ENCODE data around the gene NUDT5. TPM values are rescaled to one million over a fixed set of nuclear protein-coding genes. Genes with fewer than 3 reads are reported as not detected.

The NUDT5 gene
- total RNA-seq, 1 experiment from 2014 or later = 119 TPM

DNA sequence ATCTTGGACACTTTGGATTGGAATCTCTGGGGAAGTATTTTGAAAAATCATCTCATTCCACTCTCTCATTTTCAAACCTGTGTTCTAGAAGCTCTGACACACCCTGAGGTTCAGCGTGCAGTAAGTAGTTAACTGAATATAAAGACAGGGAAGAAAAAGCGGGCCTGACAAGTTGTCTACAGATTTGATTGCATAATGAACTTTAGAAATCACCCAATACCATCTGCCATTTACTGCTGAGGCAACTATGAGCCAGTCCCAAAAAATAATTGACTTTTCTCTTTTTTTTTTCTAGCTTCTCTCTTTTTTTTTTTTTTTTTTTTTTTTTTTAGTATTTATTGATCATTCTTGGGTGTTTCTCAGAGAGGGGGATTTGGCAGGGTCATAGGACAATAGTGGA lies 29.8 kb upstream of the NUDT5 start (continued):
- TF ChIP-seq, protein P1, sequence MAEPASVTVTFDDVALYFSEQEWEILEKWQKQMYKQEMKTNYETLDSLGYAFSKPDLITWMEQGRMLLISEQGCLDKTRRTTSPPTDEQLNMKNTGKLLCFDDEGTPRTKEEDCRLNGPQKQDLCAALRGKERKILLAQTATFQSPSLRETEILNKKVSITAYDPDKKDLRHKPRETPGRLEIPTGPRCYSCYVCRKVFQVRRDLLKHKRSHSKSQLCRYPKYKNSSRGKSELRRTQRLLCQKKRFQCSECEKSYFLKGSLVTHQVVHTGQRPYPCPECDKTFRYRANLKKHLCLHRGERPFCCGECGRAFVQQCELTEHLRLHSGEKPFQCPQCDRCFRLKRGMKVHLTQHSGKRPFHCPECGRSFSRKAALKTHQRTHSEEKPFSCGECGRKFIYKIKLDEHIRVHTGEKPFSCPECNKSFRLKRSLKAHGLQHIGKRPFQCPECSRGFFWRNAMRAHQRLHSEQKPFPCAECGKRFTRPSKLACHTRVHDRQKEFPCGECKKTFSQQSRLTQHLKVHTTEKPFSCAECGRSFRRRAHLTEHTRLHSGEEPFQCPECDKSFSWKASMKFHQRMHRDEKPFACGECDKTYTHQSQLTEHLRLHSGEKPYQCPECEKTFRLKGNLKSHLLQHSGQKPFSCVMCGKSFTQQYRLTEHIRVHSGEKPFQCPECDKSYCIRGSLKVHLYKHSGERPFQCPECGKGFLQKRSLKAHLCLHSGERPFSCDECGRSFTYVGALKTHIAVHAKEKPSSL (CRISPR knock-in tag; conservative IDR thresholded peaks at IDR 0.05) = no peak
- TF ChIP-seq NFE2L1 (CRISPR knock-in tag; IDR thresholded peaks at IDR 0.05) (no peak), CREB1 (CRISPR knock-in tag; IDR thresholded peaks at IDR 0.05) (no peak), ZNF416 (CRISPR knock-in tag; IDR thresholded peaks at IDR 0.05) (no peak), ZNF232 (CRISPR knock-in tag; IDR thresholded peaks at IDR 0.05) (no peak)

GRCh38 chr10:12221323-12222298 lies 25.9 kb upstream of the NUDT5 start:
- no peaks in the 10 kb centered on the region for H3K27me3 Mint-ChIP-seq (ENCODE audit: low read depth)
- peaks cover 70% of the 10 kb centered on the region for H3K36me3 Mint-ChIP-seq
- ATAC-seq = no peak
- ChIA-PET POLR2A (no interaction called here), CTCF (no interaction called here)
- H3K27ac Mint-ChIP-seq = no peak overlapping the region; the same call in 1 of the 2 replicates
- no peaks in the 10 kb centered on the region for H3K4me1 Mint-ChIP-seq
- TF ChIP-seq, protein P2, sequence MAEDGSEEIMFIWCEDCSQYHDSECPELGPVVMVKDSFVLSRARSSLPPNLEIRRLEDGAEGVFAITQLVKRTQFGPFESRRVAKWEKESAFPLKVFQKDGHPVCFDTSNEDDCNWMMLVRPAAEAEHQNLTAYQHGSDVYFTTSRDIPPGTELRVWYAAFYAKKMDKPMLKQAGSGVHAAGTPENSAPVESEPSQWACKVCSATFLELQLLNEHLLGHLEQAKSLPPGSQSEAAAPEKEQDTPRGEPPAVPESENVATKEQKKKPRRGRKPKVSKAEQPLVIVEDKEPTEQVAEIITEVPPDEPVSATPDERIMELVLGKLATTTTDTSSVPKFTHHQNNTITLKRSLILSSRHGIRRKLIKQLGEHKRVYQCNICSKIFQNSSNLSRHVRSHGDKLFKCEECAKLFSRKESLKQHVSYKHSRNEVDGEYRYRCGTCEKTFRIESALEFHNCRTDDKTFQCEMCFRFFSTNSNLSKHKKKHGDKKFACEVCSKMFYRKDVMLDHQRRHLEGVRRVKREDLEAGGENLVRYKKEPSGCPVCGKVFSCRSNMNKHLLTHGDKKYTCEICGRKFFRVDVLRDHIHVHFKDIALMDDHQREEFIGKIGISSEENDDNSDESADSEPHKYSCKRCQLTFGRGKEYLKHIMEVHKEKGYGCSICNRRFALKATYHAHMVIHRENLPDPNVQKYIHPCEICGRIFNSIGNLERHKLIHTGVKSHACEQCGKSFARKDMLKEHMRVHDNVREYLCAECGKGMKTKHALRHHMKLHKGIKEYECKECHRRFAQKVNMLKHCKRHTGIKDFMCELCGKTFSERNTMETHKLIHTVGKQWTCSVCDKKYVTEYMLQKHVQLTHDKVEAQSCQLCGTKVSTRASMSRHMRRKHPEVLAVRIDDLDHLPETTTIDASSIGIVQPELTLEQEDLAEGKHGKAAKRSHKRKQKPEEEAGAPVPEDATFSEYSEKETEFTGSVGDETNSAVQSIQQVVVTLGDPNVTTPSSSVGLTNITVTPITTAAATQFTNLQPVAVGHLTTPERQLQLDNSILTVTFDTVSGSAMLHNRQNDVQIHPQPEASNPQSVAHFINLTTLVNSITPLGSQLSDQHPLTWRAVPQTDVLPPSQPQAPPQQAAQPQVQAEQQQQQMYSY (CRISPR knock-in tag; IDR thresholded peaks at IDR 0.05) = peak; percentile 46
- no peak for TF ChIP-seq ZNF671 (CRISPR knock-in tag; IDR thresholded peaks at IDR 0.05)
- TF ChIP-seq HMGA2 (CRISPR knock-in tag; IDR thresholded peaks at IDR 0.05) = peak; percentile 100
- H3K4me3 Mint-ChIP-seq = no peak overlapping the region
- no peak for DNase-seq (ENCODE audit: low spot score)
- peaks cover 7% of the 10 kb centered on the region for H3K9me3 Mint-ChIP-seq

DNA sequence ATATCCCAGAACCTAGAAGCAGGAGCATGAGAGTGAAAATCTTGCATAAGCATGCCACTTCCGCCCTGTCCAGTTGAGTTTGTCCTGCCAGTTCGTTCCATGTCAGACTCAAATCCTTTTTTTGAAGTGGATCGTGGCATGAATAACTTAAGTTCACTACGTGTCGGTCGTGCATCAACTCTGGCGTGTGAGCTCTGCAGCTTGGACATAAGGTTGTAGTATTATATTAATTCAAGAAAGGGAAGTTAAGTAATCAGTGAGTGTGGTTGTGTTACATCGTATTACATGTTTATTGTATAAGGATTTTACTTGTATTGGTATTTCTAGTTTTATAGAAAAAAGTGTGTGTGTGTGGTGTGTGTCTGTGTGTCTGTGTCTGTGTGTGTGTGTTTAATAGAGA lies 23.3 kb upstream of the NUDT5 start:
- ChIA-PET CTCF (no interaction called here), POLR2A (no interaction called here)
- no peak overlapping the region for H3K27ac Mint-ChIP-seq
- no peak for TF ChIP-seq SP1 (CRISPR knock-in tag; conservative IDR thresholded peaks at IDR 0.05)
- TF ChIP-seq NFATC4 (CRISPR knock-in tag; IDR thresholded peaks at IDR 0.05) = no peak
- TF ChIP-seq ZMAT4 (CRISPR knock-in tag; IDR thresholded peaks at IDR 0.05) = no peak
- TF ChIP-seq CTCF (IDR thresholded peaks at IDR 0.05) = no peak
- no peak for TF ChIP-seq ZNF396 (CRISPR knock-in tag; IDR thresholded peaks at IDR 0.05; ENCODE audit: borderline replicate concordance)
- no peak for TF ChIP-seq MXD4 (CRISPR knock-in tag; IDR thresholded peaks at IDR 0.05; ENCODE audit: borderline replicate concordance)
- TF ChIP-seq ELF4 (CRISPR knock-in tag; IDR thresholded peaks at IDR 0.05; ENCODE audit: low read depth) = no peak
- no peak for TF ChIP-seq ZNF317 (CRISPR knock-in tag; IDR thresholded peaks at IDR 0.05; ENCODE audit: borderline replicate concordance, low read depth)
- no peak for TF ChIP-seq GRHL2 (CRISPR knock-in tag; IDR thresholded peaks at IDR 0.05; ENCODE audit: insufficient replicate concordance, severe bottlenecking)
- TF ChIP-seq, protein P3, sequence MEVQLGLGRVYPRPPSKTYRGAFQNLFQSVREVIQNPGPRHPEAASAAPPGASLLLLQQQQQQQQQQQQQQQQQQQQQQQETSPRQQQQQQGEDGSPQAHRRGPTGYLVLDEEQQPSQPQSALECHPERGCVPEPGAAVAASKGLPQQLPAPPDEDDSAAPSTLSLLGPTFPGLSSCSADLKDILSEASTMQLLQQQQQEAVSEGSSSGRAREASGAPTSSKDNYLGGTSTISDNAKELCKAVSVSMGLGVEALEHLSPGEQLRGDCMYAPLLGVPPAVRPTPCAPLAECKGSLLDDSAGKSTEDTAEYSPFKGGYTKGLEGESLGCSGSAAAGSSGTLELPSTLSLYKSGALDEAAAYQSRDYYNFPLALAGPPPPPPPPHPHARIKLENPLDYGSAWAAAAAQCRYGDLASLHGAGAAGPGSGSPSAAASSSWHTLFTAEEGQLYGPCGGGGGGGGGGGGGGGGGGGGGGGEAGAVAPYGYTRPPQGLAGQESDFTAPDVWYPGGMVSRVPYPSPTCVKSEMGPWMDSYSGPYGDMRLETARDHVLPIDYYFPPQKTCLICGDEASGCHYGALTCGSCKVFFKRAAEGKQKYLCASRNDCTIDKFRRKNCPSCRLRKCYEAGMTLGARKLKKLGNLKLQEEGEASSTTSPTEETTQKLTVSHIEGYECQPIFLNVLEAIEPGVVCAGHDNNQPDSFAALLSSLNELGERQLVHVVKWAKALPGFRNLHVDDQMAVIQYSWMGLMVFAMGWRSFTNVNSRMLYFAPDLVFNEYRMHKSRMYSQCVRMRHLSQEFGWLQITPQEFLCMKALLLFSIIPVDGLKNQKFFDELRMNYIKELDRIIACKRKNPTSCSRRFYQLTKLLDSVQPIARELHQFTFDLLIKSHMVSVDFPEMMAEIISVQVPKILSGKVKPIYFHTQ (CRISPR knock-in tag; IDR thresholded peaks at IDR 0.05) = no peak

More for the DNA sequence above, 23.3 kb upstream of the NUDT5 start:
- H3K4me1 Mint-ChIP-seq = no peaks in the 10 kb centered on the region
- H3K36me3 Mint-ChIP-seq = peaks cover 53% of the 10 kb centered on the region
- DNase-seq (ENCODE audit: low spot score) = no peak
- H3K4me3 Mint-ChIP-seq = no peak overlapping the region
- no peaks in the 10 kb centered on the region for H3K27me3 Mint-ChIP-seq (ENCODE audit: low read depth)
- no peak for ATAC-seq
- 0 out of 2 replicates have a peak, but pooled peaks cover 4% of the 10 kb centered on the region for H3K9me3 Mint-ChIP-seq
